ENCODE measurements around the gene PIP5K1B. TPM values are rescaled to one million over a fixed set of nuclear protein-coding genes. Genes with fewer than 3 reads are reported as not detected.

Gene PIP5K1B
- total RNA-seq, 1 experiment from 2014 or later, result not detected

GRCh38 chr9:68859347-68859746, 154.3 kb downstream of the PIP5K1B start:
- H3K27me3 ChIP-seq (ENCODE audit: low read length), result no peaks in the 10 kb centered on the region
- H2AFZ ChIP-seq (ENCODE audit: low read length), result no peak overlapping the region
- no peaks in the 10 kb centered on the region for H3K36me3 ChIP-seq (ENCODE audit: insufficient read depth, low read length)
- H3K4me1 ChIP-seq (ENCODE audit: low read length), result no peaks in the 10 kb centered on the region
- H3K79me2 ChIP-seq (ENCODE audit: low read length), result no peaks in the 10 kb centered on the region
- H3K9me3 ChIP-seq (ENCODE audit: low read length), result no peaks in the 10 kb centered on the region
- DNase-seq, result no peak
- H3K9ac ChIP-seq (ENCODE audit: low read length), result no peak overlapping the region
- no peaks in the 10 kb centered on the region for H3K9me2 ChIP-seq (replicated peaks; ENCODE audit: insufficient read depth, low read length)
- H3K4me3 ChIP-seq (ENCODE audit: low read length), result no peak overlapping the region
- no peak overlapping the region for H3K4me2 ChIP-seq (ENCODE audit: low read depth, low read length, poor library complexity, severe bottlenecking)
- no peaks in the 10 kb centered on the region for H4K20me1 ChIP-seq (ENCODE audit: insufficient read depth, low read depth, low read length)
- H3K27ac ChIP-seq (ENCODE audit: low read length), result no peak overlapping the region

GRCh38 chr9:68860419-68860818, 155.4 kb downstream of the PIP5K1B start:
- H3K9me2 ChIP-seq (replicated peaks; ENCODE audit: insufficient read depth, low read length), result no peaks in the 10 kb centered on the region
- DNase-seq, result no peak
- H3K4me1 ChIP-seq (ENCODE audit: low read length), result no peaks in the 10 kb centered on the region
- no peaks in the 10 kb centered on the region for H3K27me3 ChIP-seq (ENCODE audit: low read length)
- no peak overlapping the region for H3K27ac ChIP-seq (ENCODE audit: low read length)
- no peaks in the 10 kb centered on the region for H3K79me2 ChIP-seq (ENCODE audit: low read length)
- H3K36me3 ChIP-seq (ENCODE audit: insufficient read depth, low read length), result no peaks in the 10 kb centered on the region
- no peaks in the 10 kb centered on the region for H3K9me3 ChIP-seq (ENCODE audit: low read length)
- no peak overlapping the region for H3K9ac ChIP-seq (ENCODE audit: low read length)
- no peak overlapping the region for H2AFZ ChIP-seq (ENCODE audit: low read length)
- H3K4me2 ChIP-seq (ENCODE audit: low read depth, low read length, poor library complexity, severe bottlenecking), result no peak overlapping the region
- no peak overlapping the region for H3K4me3 ChIP-seq (ENCODE audit: low read length)
- H4K20me1 ChIP-seq (ENCODE audit: insufficient read depth, low read depth, low read length), result no peaks in the 10 kb centered on the region

GRCh38 chr9:68861436-68861835, 156.4 kb downstream of the PIP5K1B start:
- Histone ChIP-seq H2AFZ (ENCODE audit: low read length) (no peak overlapping the region), H3K9ac (ENCODE audit: low read length) (no peak overlapping the region), H3K4me2 (ENCODE audit: low read depth, low read length, poor library complexity, severe bottlenecking) (no peak overlapping the region), H4K20me1 (ENCODE audit: insufficient read depth, low read depth, low read length) (no peaks in the 10 kb centered on the region), H3K27me3 (ENCODE audit: low read length) (no peaks in the 10 kb centered on the region), H3K36me3 (ENCODE audit: insufficient read depth, low read length) (no peaks in the 10 kb centered on the region), H3K9me3 (ENCODE audit: low read length) (no peaks in the 10 kb centered on the region), H3K79me2 (ENCODE audit: low read length) (no peaks in the 10 kb centered on the region), H3K4me1 (ENCODE audit: low read length) (no peaks in the 10 kb centered on the region), H3K9me2 (replicated peaks; ENCODE audit: insufficient read depth, low read length) (no peaks in the 10 kb centered on the region), H3K27ac (ENCODE audit: low read length) (no peak overlapping the region), H3K4me3 (ENCODE audit: low read length) (no peak overlapping the region)
- no peak for DNase-seq

- no peaks in the 10 kb centered on the region for H3K79me2 ChIP-seq (ENCODE audit: low read length)
- H3K4me3 ChIP-seq (ENCODE audit: low read length), result no peak overlapping the region
- H3K4me1 ChIP-seq (ENCODE audit: low read length), result no peaks in the 10 kb centered on the region
- no peaks in the 10 kb centered on the region for H4K20me1 ChIP-seq (ENCODE audit: insufficient read depth, low read depth, low read length)
- H3K36me3 ChIP-seq (ENCODE audit: insufficient read depth, low read length), result no peaks in the 10 kb centered on the region
- no peak overlapping the region for H3K27ac ChIP-seq (ENCODE audit: low read length)
- no peaks in the 10 kb centered on the region for H3K9me2 ChIP-seq (replicated peaks; ENCODE audit: insufficient read depth, low read length)
- H3K9ac ChIP-seq (ENCODE audit: low read length), result no peak overlapping the region
- no peak overlapping the region for H2AFZ ChIP-seq (ENCODE audit: low read length)
- no peaks in the 10 kb centered on the region for H3K27me3 ChIP-seq (ENCODE audit: low read length)
- no peak overlapping the region for H3K4me2 ChIP-seq (ENCODE audit: low read depth, low read length, poor library complexity, severe bottlenecking)
- no peak for DNase-seq
- H3K9me3 ChIP-seq (ENCODE audit: low read length), result no peaks in the 10 kb centered on the region
These were observed 162.0 kb downstream of the PIP5K1B start for GRCh38 chr9:68867066-68867465.

GRCh38 chr9:68869022-68869421, 164.0 kb downstream of the PIP5K1B start:
- H3K27ac ChIP-seq (ENCODE audit: low read length), result no peak overlapping the region
- no peak overlapping the region for H3K4me2 ChIP-seq (ENCODE audit: low read depth, low read length, poor library complexity, severe bottlenecking)

GRCh38 chr9:68870086-68870485, 165.0 kb downstream of the PIP5K1B start:
- H3K9me2 ChIP-seq (replicated peaks; ENCODE audit: insufficient read depth, low read length), result no peaks in the 10 kb centered on the region

More at GRCh38 chr9:68869022-68869421, 164.0 kb downstream of the PIP5K1B start:
- Histone ChIP-seq H3K79me2 (ENCODE audit: low read length) (no peaks in the 10 kb centered on the region), H3K4me1 (ENCODE audit: low read length) (no peaks in the 10 kb centered on the region), H3K27me3 (ENCODE audit: low read length) (no peaks in the 10 kb centered on the region), H3K9me3 (ENCODE audit: low read length) (no peaks in the 10 kb centered on the region), H3K9ac (ENCODE audit: low read length) (no peak overlapping the region), H3K9me2 (replicated peaks; ENCODE audit: insufficient read depth, low read length) (no peaks in the 10 kb centered on the region), H3K4me3 (ENCODE audit: low read length) (no peak overlapping the region), H3K36me3 (ENCODE audit: insufficient read depth, low read length) (no peaks in the 10 kb centered on the region), H4K20me1 (ENCODE audit: insufficient read depth, low read depth, low read length) (no peaks in the 10 kb centered on the region), H2AFZ (ENCODE audit: low read length) (no peak overlapping the region)
- DNase-seq, result no peak

GRCh38 chr9:68871236-68871635, 166.2 kb downstream of the PIP5K1B start:
- H2AFZ ChIP-seq (ENCODE audit: low read length), result no peak overlapping the region
- no peaks in the 10 kb centered on the region for H3K27me3 ChIP-seq (ENCODE audit: low read length)
- no peaks in the 10 kb centered on the region for H3K9me2 ChIP-seq (replicated peaks; ENCODE audit: insufficient read depth, low read length)
- no peaks in the 10 kb centered on the region for H3K4me1 ChIP-seq (ENCODE audit: low read length)
- no peak for DNase-seq
- no peaks in the 10 kb centered on the region for H3K9me3 ChIP-seq (ENCODE audit: low read length)
- H3K79me2 ChIP-seq (ENCODE audit: low read length), result no peaks in the 10 kb centered on the region
- no peaks in the 10 kb centered on the region for H4K20me1 ChIP-seq (ENCODE audit: insufficient read depth, low read depth, low read length)
- no peak overlapping the region for H3K27ac ChIP-seq (ENCODE audit: low read length)
- no peak overlapping the region for H3K4me3 ChIP-seq (ENCODE audit: low read length)
- H3K36me3 ChIP-seq (ENCODE audit: insufficient read depth, low read length), result no peaks in the 10 kb centered on the region
- no peak overlapping the region for H3K9ac ChIP-seq (ENCODE audit: low read length)
- no peak overlapping the region for H3K4me2 ChIP-seq (ENCODE audit: low read depth, low read length, poor library complexity, severe bottlenecking)

More at GRCh38 chr9:68870086-68870485, 165.0 kb downstream of the PIP5K1B start:
- Histone ChIP-seq H3K79me2 (ENCODE audit: low read length) (no peaks in the 10 kb centered on the region), H3K4me3 (ENCODE audit: low read length) (no peak overlapping the region), H3K36me3 (ENCODE audit: insufficient read depth, low read length) (no peaks in the 10 kb centered on the region), H3K4me1 (ENCODE audit: low read length) (no peaks in the 10 kb centered on the region), H2AFZ (ENCODE audit: low read length) (no peak overlapping the region), H3K27ac (ENCODE audit: low read length) (no peak overlapping the region), H4K20me1 (ENCODE audit: insufficient read depth, low read depth, low read length) (no peaks in the 10 kb centered on the region), H3K27me3 (ENCODE audit: low read length) (no peaks in the 10 kb centered on the region), H3K9me3 (ENCODE audit: low read length) (no peaks in the 10 kb centered on the region), H3K4me2 (ENCODE audit: low read depth, low read length, poor library complexity, severe bottlenecking) (no peak overlapping the region), H3K9ac (ENCODE audit: low read length) (no peak overlapping the region)
- no peak for DNase-seq

GRCh38 chr9:68872026-68872501, 167.0 kb downstream of the PIP5K1B start:
- H3K9me3 ChIP-seq (ENCODE audit: low read length), result no peaks in the 10 kb centered on the region
- no peak overlapping the region for H2AFZ ChIP-seq (ENCODE audit: low read length)
- H3K4me2 ChIP-seq (ENCODE audit: low read depth, low read length, poor library complexity, severe bottlenecking), result no peak overlapping the region
- H3K9ac ChIP-seq (ENCODE audit: low read length), result no peak overlapping the region
- no peaks in the 10 kb centered on the region for H3K9me2 ChIP-seq (replicated peaks; ENCODE audit: insufficient read depth, low read length)
- H3K27ac ChIP-seq (ENCODE audit: low read length), result no peak overlapping the region
- DNase-seq, result no peak
- H3K79me2 ChIP-seq (ENCODE audit: low read length), result no peaks in the 10 kb centered on the region
- H4K20me1 ChIP-seq (ENCODE audit: insufficient read depth, low read depth, low read length), result no peaks in the 10 kb centered on the region
- H3K27me3 ChIP-seq (ENCODE audit: low read length), result no peaks in the 10 kb centered on the region
- H3K4me1 ChIP-seq (ENCODE audit: low read length), result no peaks in the 10 kb centered on the region
- no peak overlapping the region for H3K4me3 ChIP-seq (ENCODE audit: low read length)
- no peaks in the 10 kb centered on the region for H3K36me3 ChIP-seq (ENCODE audit: insufficient read depth, low read length)

- H3K9me3 ChIP-seq (ENCODE audit: low read length), result no peaks in the 10 kb centered on the region
- H3K79me2 ChIP-seq (ENCODE audit: low read length), result no peaks in the 10 kb centered on the region
- H3K9me2 ChIP-seq (replicated peaks; ENCODE audit: insufficient read depth, low read length), result no peaks in the 10 kb centered on the region
- H4K20me1 ChIP-seq (ENCODE audit: insufficient read depth, low read depth, low read length), result no peaks in the 10 kb centered on the region
- no peak overlapping the region for H2AFZ ChIP-seq (ENCODE audit: low read length)
- no peak overlapping the region for H3K27ac ChIP-seq (ENCODE audit: low read length)
- no peaks in the 10 kb centered on the region for H3K27me3 ChIP-seq (ENCODE audit: low read length)
- H3K4me3 ChIP-seq (ENCODE audit: low read length), result no peak overlapping the region
- no peaks in the 10 kb centered on the region for H3K36me3 ChIP-seq (ENCODE audit: insufficient read depth, low read length)
- H3K4me2 ChIP-seq (ENCODE audit: low read depth, low read length, poor library complexity, severe bottlenecking), result no peak overlapping the region
- H3K9ac ChIP-seq (ENCODE audit: low read length), result no peak overlapping the region
- H3K4me1 ChIP-seq (ENCODE audit: low read length), result no peaks in the 10 kb centered on the region
- no peak for DNase-seq
These were observed 168.1 kb downstream of the PIP5K1B start for GRCh38 chr9:68873179-68873578.
